K562 (cell line): ENCODE results near the gene COPG2. TPM values are rescaled to one million over a fixed set of nuclear protein-coding genes. Genes with fewer than 3 reads are reported as not detected.
A peak's percentile ranks its signal among the peaks of the same experiment; 100 is the strongest.

Experiments used
- ARID1B ChIP-seq: fragments of 450-650 bp; IDR thresholded peaks from 2 replicates; pipeline ENCODE4 v1.6.1; 2016; ENCODE audit warnings: antibody characterized with exemption, mild to moderate bottlenecking, inconsistent platforms
- ELF1 ChIP-seq: fragments of 200-800 bp; sonication (Bioruptor generic); IDR thresholded peaks from 2 replicates; pipeline ENCODE4 v1.6.1; 2016; ENCODE audit warnings: missing genetic modification characterization, missing compliant biosample characterization
- HMGN3 ChIP-seq: IDR thresholded peaks from 2 replicates; pipeline ENCODE4 v1.6.1; 2011; ENCODE audit warnings: borderline replicate concordance, low read depth, mild to moderate bottlenecking, mixed read lengths, low read length; ENCODE audit not compliant: insufficient read length; ENCODE audit errors: extremely low read depth
- KLF13 ChIP-seq: fragments of 450-650 bp; IDR thresholded peaks from 2 replicates; pipeline ENCODE4 v1.6.1; 2016; ENCODE audit warnings: missing genetic modification characterization, low read depth, mild to moderate bottlenecking, missing compliant biosample characterization, moderate library complexity, borderline replicate concordance
- RAD21 ChIP-seq, 2 experiments: fragments of 250-450 bp in 1 of 2; fragments of 450-650 bp in 1 of 2; sonication (Bioruptor Pico) in 1 of 2; formaldehyde crosslinking in 1 of 2; IDR thresholded peaks in 1 of 2; conservative IDR thresholded peaks in 1 of 2; 2 replicates each; pipeline versions ENCODE4 v1.4.0 to v1.8.0; 2020 to 2022; ENCODE audit warnings: mild to moderate bottlenecking in 2 of 2, moderate library complexity in 1 of 2
- YY1 ChIP-seq, 3 experiments: IDR thresholded peaks; 2 replicates each; pipeline ENCODE4 v1.6.1; 2011; ENCODE audit warnings: low read length in 2 of 3, mild to moderate bottlenecking in 2 of 3, moderate library complexity in 2 of 3, borderline replicate concordance in 1 of 3, control low read depth in 1 of 3, low read depth in 1 of 3; ENCODE audit not compliant: insufficient read depth in 3 of 3, insufficient replicate concordance in 2 of 3, control insufficient read depth in 1 of 3, insufficient read length in 1 of 3; ENCODE audit errors: extremely low read depth in 1 of 3
- ZBTB2 ChIP-seq: fragments of 450-650 bp; IDR thresholded peaks from 2 replicates; pipeline ENCODE4 v1.6.1; 2016; ENCODE audit warnings: antibody characterized with exemption
- ZNF444 ChIP-seq: fragments of 250-450 bp; sonication (Bioruptor Pico); IDR thresholded peaks from 2 replicates; pipeline ENCODE4 v1.4.0; 2020; ENCODE audit warnings: mild to moderate bottlenecking, moderate library complexity
- polyA plus RNA-seq, 8 experiments: library from polyadenylated mRNA; depleted of rRNA in 4 of 8; stranded (reverse) in 5 of 8; unstranded in 3 of 8; fragments of >200 nt; fragmentation: Nextera tagmentation in 2 of 8; fragmentation: Illumina TruSeq in 1 of 8; extraction: Ambion mirVana in 2 of 8; extraction: Trizol in 1 of 8; gene quantifications; 2 replicates each; pipeline versions ENCODE4 v1.2.1 to v1.2.3, GENCODE V29; 2011 to 2014; ENCODE audit warnings: inconsistent platforms in 1 of 8, missing spikeins in 1 of 8
- total RNA-seq, 7 experiments: library from RNA; depleted of rRNA in 6 of 7; stranded (reverse); fragments of >200 nt in 6 of 7; fragmentation: Illumina TruSeq in 2 of 7; extraction: Trizol in 2 of 7; gene quantifications; 2 replicates each; pipeline versions ENCODE4 v1.2.1 to v1.2.3, GENCODE V29; 2011 to 2021; ENCODE audit warnings: low replicate concordance in 1 of 7
- TF ChIP-seq, protein P1 (sequence below): fragments of 250-450 bp; sonication (Bioruptor Pico); IDR thresholded peaks from 2 replicates; pipeline ENCODE4 v1.8.0; 2021; ENCODE audit warnings: borderline replicate concordance, mild to moderate bottlenecking, moderate library complexity; ENCODE audit not compliant: poor library complexity, severe bottlenecking

COPG2 gene
- total and polyA plus RNA-seq, 9 of the 15 experiments (the other 6 are each of a cell fraction or from before 2014, with no cell fraction given) = 6.6 to 104 (median 32.5) TPM

DNA sequence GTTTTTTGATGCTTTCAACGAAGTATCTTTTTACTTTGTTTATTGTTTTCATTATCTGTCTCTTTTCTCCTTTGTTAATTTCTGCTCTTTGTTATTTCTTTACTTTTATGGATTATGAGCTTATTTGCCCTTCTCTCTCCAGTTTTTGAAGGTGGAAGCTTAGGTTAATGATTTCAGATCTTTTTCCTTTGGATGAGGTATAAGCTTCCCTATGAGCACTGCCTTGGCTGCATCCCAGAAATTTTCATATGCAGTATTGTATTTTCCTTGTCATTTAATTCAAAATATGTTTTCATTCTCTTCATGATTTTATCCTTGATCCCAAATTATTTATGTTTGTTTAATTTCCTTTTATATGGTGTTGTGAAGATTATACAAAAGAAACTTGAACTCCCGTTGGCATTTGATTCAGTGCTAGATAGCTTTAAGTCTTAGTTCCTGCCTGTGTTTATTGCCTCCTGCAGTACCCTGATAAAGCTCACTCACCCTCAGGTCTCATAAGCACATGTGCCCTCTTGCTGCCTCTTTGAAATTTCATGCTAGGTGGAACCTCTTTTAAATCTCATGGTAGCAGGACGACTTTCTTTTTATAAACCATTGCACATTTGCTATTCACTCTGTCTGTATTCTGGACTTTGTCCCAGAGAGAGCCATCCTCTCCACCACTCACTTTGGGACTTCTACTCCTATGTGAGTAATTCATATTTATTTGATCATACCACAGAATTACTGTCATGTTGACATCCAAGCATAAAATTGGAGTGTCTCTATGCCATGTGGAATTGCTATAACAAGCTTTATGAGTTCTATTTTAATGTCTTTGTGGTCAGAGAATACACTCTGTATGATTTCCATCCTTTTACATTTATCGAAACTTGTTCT lies 204.8 kb downstream of the COPG2 start (continued):
- no peak for TF ChIP-seq HMGN3
- TF ChIP-seq ZNF444 = no peak
- TF ChIP-seq RAD21 (CRISPR knock-in tag; conservative IDR thresholded peaks at IDR 0.05 in 1 of 2, IDR thresholded peaks at IDR 0.05 in 1 of 2) = peak in 1 of 2 experiments; percentile 18; a peak in 1 of 4 replicates
- peak; percentile 81 for TF ChIP-seq ARID1B
- TF ChIP-seq ELF1 = no peak
- TF ChIP-seq, protein P1, sequence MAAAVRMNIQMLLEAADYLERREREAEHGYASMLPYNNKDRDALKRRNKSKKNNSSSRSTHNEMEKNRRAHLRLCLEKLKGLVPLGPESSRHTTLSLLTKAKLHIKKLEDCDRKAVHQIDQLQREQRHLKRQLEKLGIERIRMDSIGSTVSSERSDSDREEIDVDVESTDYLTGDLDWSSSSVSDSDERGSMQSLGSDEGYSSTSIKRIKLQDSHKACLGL = no peak
- no peak for TF ChIP-seq ZBTB2
- TF ChIP-seq KLF13 (tag) = no peak
- no peak for TF ChIP-seq YY1 (IDR thresholded peaks at IDR 0.05; ENCODE audit: borderline replicate concordance in 1 of 3, control insufficient read depth in 1 of 3, extremely low read depth in 1 of 3, insufficient read depth in 3 of 3, insufficient read length in 1 of 3, insufficient replicate concordance in 2 of 3, low read depth in 1 of 3, low read length in 2 of 3)
- TF ChIP-seq, all 486 proteins: peak for 19
